Astrocyte (in vitro differentiated cells and primary cell): ENCODE measurements around the gene VWF. TPM values are rescaled to one million over a fixed set of nuclear protein-coding genes. Genes with fewer than 3 reads are reported as not detected.

ENCODE experiments used
- DNase-seq: peaks from one replicate; pipeline ENCODE4 v3.0.0-alpha.2; 2010; ENCODE audit warnings: low read depth
- FAIRE-seq: peaks from 2 replicates; lab custom pipeline; 2011; peaks lifted over from hg19 to GRCh38; lab: Jason Lieb, UNC
- H2AFZ ChIP-seq: 2 replicates; pipeline ENCODE4 v1.6.0; 2012; ENCODE audit warnings: low read depth, low read length, inconsistent platforms
- H3K27ac ChIP-seq: 2 replicates; pipeline ENCODE4 v1.5.1; 2011; ENCODE audit warnings: low read depth, low read length, inconsistent platforms
- H3K27me3 ChIP-seq: 2 replicates; pipeline ENCODE4 v1.6.0; 2011; ENCODE audit warnings: low read length, inconsistent platforms; ENCODE audit not compliant: insufficient read depth
- H3K36me3 ChIP-seq: 2 replicates; pipeline ENCODE4 v1.5.1; 2011; ENCODE audit warnings: low read length, inconsistent platforms; ENCODE audit not compliant: insufficient read depth
- H3K4me1 ChIP-seq: 2 replicates; pipeline ENCODE4 v1.5.1; 2011; ENCODE audit warnings: low read length, inconsistent platforms; ENCODE audit not compliant: insufficient read depth
- H3K4me2 ChIP-seq: 2 replicates; pipeline ENCODE4 v1.6.0; 2012; ENCODE audit warnings: low read length, inconsistent platforms
- H3K4me3 ChIP-seq: 2 replicates; pipeline ENCODE4 v1.5.1; 2011; ENCODE audit warnings: low read depth, mild to moderate bottlenecking, low read length, inconsistent platforms; ENCODE audit not compliant: insufficient read depth
- H3K79me2 ChIP-seq: 2 replicates; pipeline ENCODE4 v1.6.0; 2012; ENCODE audit warnings: mild to moderate bottlenecking, low read length, inconsistent platforms; ENCODE audit not compliant: insufficient read depth
- H3K9ac ChIP-seq: 2 replicates; pipeline ENCODE4 v1.6.0; 2012; ENCODE audit warnings: mild to moderate bottlenecking, low read length, inconsistent platforms
- H3K9me3 ChIP-seq: 2 replicates; pipeline ENCODE4 v1.5.1; 2012; ENCODE audit warnings: low read depth, mild to moderate bottlenecking, low read length, inconsistent platforms; ENCODE audit not compliant: insufficient read depth
- H4K20me1 ChIP-seq: 2 replicates; pipeline ENCODE4 v1.6.0; 2012; ENCODE audit warnings: low read length, inconsistent platforms; ENCODE audit not compliant: insufficient read depth
- H3K27ac Mint-ChIP-seq: one replicate; pipeline ENCODE4 v1.8.0; 2021; ENCODE audit warnings: mild to moderate bottlenecking, mixed read lengths; ENCODE audit not compliant: unreplicated experiment
- H3K27me3 Mint-ChIP-seq: one replicate; pipeline ENCODE4 v1.8.0; 2021; ENCODE audit warnings: low read depth, mixed read lengths; ENCODE audit not compliant: unreplicated experiment
- H3K36me3 Mint-ChIP-seq: one replicate; pipeline ENCODE4 v1.8.0; 2021; ENCODE audit warnings: low read depth, mixed read lengths; ENCODE audit not compliant: unreplicated experiment
- H3K4me1 Mint-ChIP-seq: one replicate; pipeline ENCODE4 v1.8.0; 2021; ENCODE audit warnings: low read depth, mixed read lengths; ENCODE audit not compliant: unreplicated experiment
- H3K4me3 Mint-ChIP-seq: one replicate; pipeline ENCODE4 v1.8.0; 2021; ENCODE audit warnings: mild to moderate bottlenecking, moderate library complexity, mixed read lengths; ENCODE audit not compliant: unreplicated experiment
- H3K9me3 Mint-ChIP-seq: one replicate; pipeline ENCODE4 v1.8.0; 2021; ENCODE audit warnings: mild to moderate bottlenecking, mixed read lengths; ENCODE audit not compliant: unreplicated experiment
- CTCF ChIP-seq: IDR thresholded peaks from 2 replicates; pipeline ENCODE4 v1.5.1; 2011; ENCODE audit warnings: low read depth, mild to moderate bottlenecking, inconsistent platforms, low read length, moderate library complexity; ENCODE audit not compliant: insufficient read depth
- EZH2 ChIP-seq: IDR thresholded peaks from 2 replicates; pipeline ENCODE4 v1.6.1; 2012; ENCODE audit warnings: mild to moderate bottlenecking, low read length, inconsistent platforms; ENCODE audit not compliant: insufficient read depth
- total RNA-seq: library from RNA; stranded (reverse); gene quantifications from 2 replicates; pipeline ENCODE4 v1.2.1, GENCODE V29; 2021

VWF gene
- total RNA-seq, 1 donor from 2014 or later: 0.23 TPM

GRCh38 chr12:5907807-5908206, 216.7 kb downstream of the VWF start:
- H3K9me3 ChIP-seq: no peaks in the 10 kb centered on the region
- no peaks in the 10 kb centered on the region for H3K36me3 ChIP-seq
- H3K36me3 Mint-ChIP-seq: no peaks in the 10 kb centered on the region
- TF ChIP-seq CTCF (no peak), EZH2 (no peak)
- H2AFZ ChIP-seq: no peak overlapping the region
- H3K4me1 Mint-ChIP-seq: no peaks in the 10 kb centered on the region
- H3K4me2 ChIP-seq: no peak overlapping the region
- H3K4me3 Mint-ChIP-seq: no peak overlapping the region
- H3K9me3 Mint-ChIP-seq: no peaks in the 10 kb centered on the region
- no peak overlapping the region for H3K9ac ChIP-seq
- no peaks in the 10 kb centered on the region for H4K20me1 ChIP-seq
- H3K27ac Mint-ChIP-seq: no peak overlapping the region
- no peaks in the 10 kb centered on the region for H3K4me1 ChIP-seq
- DNase-seq (no peak), FAIRE-seq (no peak)
- no peak overlapping the region for H3K4me3 ChIP-seq
- no peaks in the 10 kb centered on the region for H3K27me3 ChIP-seq
- peaks cover 46% of the 10 kb centered on the region for H3K27me3 Mint-ChIP-seq
- H3K79me2 ChIP-seq: no peaks in the 10 kb centered on the region
- H3K27ac ChIP-seq: no peak overlapping the region

GRCh38 chr12:5905757-5906156, 218.7 kb downstream of the VWF start:
- H3K36me3 Mint-ChIP-seq: no peaks in the 10 kb centered on the region
- no peaks in the 10 kb centered on the region for H3K79me2 ChIP-seq
- TF ChIP-seq CTCF: no peak
- TF ChIP-seq EZH2: no peak
- no peaks in the 10 kb centered on the region for H3K4me1 Mint-ChIP-seq
- H3K9ac ChIP-seq: no peak overlapping the region
- no peak overlapping the region for H3K4me2 ChIP-seq
- no peaks in the 10 kb centered on the region for H3K36me3 ChIP-seq
- no peaks in the 10 kb centered on the region for H3K27me3 ChIP-seq
- H4K20me1 ChIP-seq: no peaks in the 10 kb centered on the region
- H3K9me3 ChIP-seq: no peaks in the 10 kb centered on the region
- H3K4me1 ChIP-seq: no peaks in the 10 kb centered on the region
- FAIRE-seq (no peak), DNase-seq (no peak)
- peaks cover 27% of the 10 kb centered on the region for H3K27me3 Mint-ChIP-seq
- H2AFZ ChIP-seq: no peak overlapping the region
- no peak overlapping the region for H3K27ac Mint-ChIP-seq
- H3K9me3 Mint-ChIP-seq: peaks cover 2% of the 10 kb centered on the region
- H3K4me3 Mint-ChIP-seq: no peak overlapping the region
- no peak overlapping the region for H3K4me3 ChIP-seq
- H3K27ac ChIP-seq: no peak overlapping the region

- Histone ChIP-seq H3K9ac (no peak overlapping the region), H3K27ac (no peak overlapping the region), H3K36me3 (no peaks in the 10 kb centered on the region), H3K27me3 (no peaks in the 10 kb centered on the region), H3K4me1 (no peaks in the 10 kb centered on the region), H3K4me2 (no peak overlapping the region), H3K79me2 (no peaks in the 10 kb centered on the region), H3K4me3 (no peak overlapping the region), H3K9me3 (no peaks in the 10 kb centered on the region), H4K20me1 (no peaks in the 10 kb centered on the region), H2AFZ (no peak overlapping the region)
- Mint-ChIP-seq H3K4me1 (no peaks in the 10 kb centered on the region), H3K27me3 (peaks cover 28% of the 10 kb centered on the region), H3K4me3 (no peak overlapping the region), H3K9me3 (peaks cover 2% of the 10 kb centered on the region), H3K36me3 (no peaks in the 10 kb centered on the region), H3K27ac (no peak overlapping the region)
- DNase-seq (no peak), FAIRE-seq (no peak)
- no peak for TF ChIP-seq EZH2
- TF ChIP-seq CTCF: no peak
Measured at GRCh38 chr12:5904969-5905368, 219.5 kb downstream of the VWF start.
